A549 (cell line): ENCODE data around the gene SERPIND1. TPM values are rescaled to one million over a fixed set of nuclear protein-coding genes. Genes with fewer than 3 reads are reported as not detected.
"Not testable (repeated sequence)": the region's sequence is repeated elsewhere in the genome, so short reads cannot be mapped to it uniquely, and the experiment has no call there.

ENCODE experiments used
- ATAC-seq, 2 experiments: fragments of 200-7000 bp in 1 of 2; fragments of >200 bp in 1 of 2; cut with Nextera tagmentation in 1 of 2; cut with Tn5 transposase in 1 of 2; 3 replicates each; pipeline versions ENCODE4 v1.8.0 to v1.9.1; 2018 to 2020; ENCODE audit warnings: mild to moderate bottlenecking in 1 of 2, moderate library complexity in 1 of 2
- CTCF ChIA-PET: fragments of 300-600 bp; sonication (Branson Sonifier 250); formaldehyde crosslinking; extraction: SDS; loops from one replicate; lab custom pipeline; 2021; ENCODE audit warnings: antibody characterized with exemption, inconsistent platforms; lab: Yijun Ruan, JAX
- POLR2A ChIA-PET: fragments of 350-600 bp; formaldehyde crosslinking; extraction: SDS; loops from one replicate; lab custom pipeline; 2021; ENCODE audit warnings: antibody characterized with exemption, inconsistent platforms; lab: Yijun Ruan, JAX
- DNase-seq, 2 experiments: peaks; one replicate each; pipeline versions ENCODE4 v3.0.0 to v3.0.0-alpha.2; 2011 to 2016; ENCODE audit warnings: low read depth in 1 of 2, low spot score in 1 of 2
- FAIRE-seq: peaks from 2 replicates; lab custom pipeline; 2011; peaks lifted over from hg19 to GRCh38; lab: Jason Lieb, UNC
- H3K27ac ChIP-seq, 2 experiments: fragments of >200 bp; sonication (Bioruptor Twin); formaldehyde crosslinking; 3 replicates each; pipeline ENCODE4 v1.5.1; 2016 to 2017
- H3K4me1 ChIP-seq: fragments of >200 bp; sonication (Bioruptor Twin); formaldehyde crosslinking; 3 replicates; pipeline ENCODE4 v1.6.1; 2016
- H3K4me2 ChIP-seq: fragments of >200 bp; sonication (Bioruptor Twin); formaldehyde crosslinking; 3 replicates; pipeline ENCODE4 v1.6.1; 2016
- H3K4me3 ChIP-seq: fragments of >200 bp; sonication (Bioruptor Twin); formaldehyde crosslinking; 3 replicates; pipeline ENCODE4 v1.5.1; 2016
- H3K9me3 ChIP-seq: fragments of >200 bp; sonication (Bioruptor Twin); formaldehyde crosslinking; 3 replicates; pipeline ENCODE4 v1.6.1; 2016
- CBX2 ChIP-seq: fragments of 200-600 bp; sonication (generic); IDR thresholded peaks from 2 replicates; pipeline ENCODE4 v1.6.1; 2016; ENCODE audit warnings: low read depth, mild to moderate bottlenecking, borderline replicate concordance
- ELK1 ChIP-seq: fragments of 150-350 bp; IDR thresholded peaks from 2 replicates; pipeline ENCODE4 v1.6.1; 2014; ENCODE audit warnings: low read depth, mild to moderate bottlenecking, low read length
- HOXA7 ChIP-seq: fragments of 250-450 bp; sonication (Bioruptor Pico); IDR thresholded peaks from 2 replicates; pipeline ENCODE4 v1.5.0; 2020; ENCODE audit warnings: mild to moderate bottlenecking, moderate library complexity
- HOXB13 ChIP-seq: fragments of 250-450 bp; sonication (Bioruptor Pico); IDR thresholded peaks from 2 replicates; pipeline ENCODE4 v1.5.0; 2020; ENCODE audit warnings: low read depth, mild to moderate bottlenecking, moderate library complexity
- JUNB ChIP-seq: fragments of >200 bp; sonication (Bioruptor Twin); formaldehyde crosslinking; IDR thresholded peaks from 2 replicates; pipeline ENCODE4 v1.6.1; 2016
- NPAS2 ChIP-seq: fragments of 250-450 bp; sonication (Bioruptor Pico); IDR thresholded peaks from 2 replicates; pipeline ENCODE4 v1.8.0; 2022; ENCODE audit warnings: mild to moderate bottlenecking, moderate library complexity, borderline replicate concordance
- NR3C1 ChIP-seq: fragments of >200 bp; sonication (Bioruptor Twin); formaldehyde crosslinking; IDR thresholded peaks from 3 replicates; pipeline ENCODE4 v1.6.1; 2017
- PHF8 ChIP-seq: fragments of 200-600 bp; sonication (generic); IDR thresholded peaks from 2 replicates; pipeline ENCODE4 v1.6.1; 2016; ENCODE audit warnings: low read depth, mild to moderate bottlenecking, antibody characterized with exemption, moderate library complexity, borderline replicate concordance
- POLR2A ChIP-seq: IDR thresholded peaks from 2 replicates; pipeline ENCODE4 v1.6.1; 2012; ENCODE audit warnings: mild to moderate bottlenecking, low read length
- RCOR1 ChIP-seq: fragments of 150-350 bp; IDR thresholded peaks from 2 replicates; pipeline ENCODE4 v1.6.1; 2014; ENCODE audit warnings: antibody characterized with exemption, low read length, low read depth
- REST ChIP-seq: fragments of 200-600 bp; sonication (generic); IDR thresholded peaks from 2 replicates; pipeline ENCODE4 v1.6.1; 2016; ENCODE audit warnings: antibody characterized with exemption, mild to moderate bottlenecking, moderate library complexity
- RNF2 ChIP-seq: fragments of 200-600 bp; sonication (generic); IDR thresholded peaks from 2 replicates; pipeline ENCODE4 v1.6.1; 2016; ENCODE audit warnings: low read depth, mild to moderate bottlenecking, antibody characterized with exemption, moderate library complexity, borderline replicate concordance
- ZSCAN20 ChIP-seq: fragments of 250-450 bp; sonication (Bioruptor Pico); IDR thresholded peaks from 2 replicates; pipeline ENCODE4 v1.8.0; 2022; ENCODE audit warnings: mild to moderate bottlenecking, moderate library complexity
- WGBS: methylation state at CpG from one replicate; pipeline ENCODE4 v1.1.6; 2017; ENCODE audit errors: missing lambda C conversion rate; 5-methylcytosine and 5-hydroxymethylcytosine counted together
- polyA plus RNA-seq, 4 experiments: library from polyadenylated mRNA; depleted of rRNA in 3 of 4; stranded (reverse); fragments of >200 nt; fragmentation: RNase III in 1 of 4; extraction: RNeasy Plus Mini Kit Qiagen cat#74134 plus additional on column Dnase treatment in 1 of 4; gene quantifications; 2 replicates in 3 of 4; 3 replicates in 1 of 4; pipeline ENCODE4 v1.2.3, GENCODE V29; 2011 to 2017
- TF ChIP-seq, protein P1 (sequence below): fragments of 250-450 bp; sonication (Bioruptor Pico); IDR thresholded peaks from 2 replicates; pipeline ENCODE4 v1.5.0; 2021; ENCODE audit warnings: mild to moderate bottlenecking, moderate library complexity, borderline replicate concordance
- TF ChIP-seq, protein P2 (sequence below): fragments of >200 bp; sonication (Bioruptor Twin); formaldehyde crosslinking; IDR thresholded peaks from 3 replicates; pipeline ENCODE4 v1.6.1; 2016

Gene SERPIND1
- polyA plus RNA-seq, 2 of the 4 experiments (the other 2 are of a cell fraction), result not detected

DNA sequence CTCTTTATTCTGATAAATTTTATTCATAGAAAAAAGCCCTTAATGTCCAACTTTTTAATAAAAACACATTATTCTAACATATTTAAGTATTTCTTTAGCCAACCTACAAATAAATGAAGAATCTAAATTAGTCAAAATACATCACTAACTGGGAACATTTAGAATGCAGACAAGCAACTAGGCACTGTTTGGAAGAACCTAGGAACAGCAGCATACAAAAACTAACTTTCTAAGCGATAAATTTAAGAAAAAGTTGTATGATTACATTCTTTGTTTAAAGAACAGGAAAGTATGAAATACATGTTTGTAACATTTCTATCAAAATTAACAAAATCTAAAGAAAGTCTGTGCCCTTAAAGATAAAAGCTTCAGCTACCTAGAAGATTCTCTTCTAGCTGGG lies 49.4 kb downstream of the SERPIND1 start (continued):
- TF ChIP-seq, protein P1, sequence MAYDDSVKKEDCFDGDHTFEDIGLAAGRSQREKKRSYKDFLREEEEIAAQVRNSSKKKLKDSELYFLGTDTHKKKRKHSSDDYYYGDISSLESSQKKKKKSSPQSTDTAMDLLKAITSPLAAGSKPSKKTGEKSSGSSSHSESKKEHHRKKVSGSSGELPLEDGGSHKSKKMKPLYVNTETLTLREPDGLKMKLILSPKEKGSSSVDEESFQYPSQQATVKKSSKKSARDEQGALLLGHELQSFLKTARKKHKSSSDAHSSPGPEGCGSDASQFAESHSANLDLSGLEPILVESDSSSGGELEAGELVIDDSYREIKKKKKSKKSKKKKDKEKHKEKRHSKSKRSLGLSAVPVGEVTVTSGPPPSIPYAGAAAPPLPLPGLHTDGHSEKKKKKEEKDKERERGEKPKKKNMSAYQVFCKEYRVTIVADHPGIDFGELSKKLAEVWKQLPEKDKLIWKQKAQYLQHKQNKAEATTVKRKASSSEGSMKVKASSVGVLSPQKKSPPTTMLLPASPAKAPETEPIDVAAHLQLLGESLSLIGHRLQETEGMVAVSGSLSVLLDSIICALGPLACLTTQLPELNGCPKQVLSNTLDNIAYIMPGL (CRISPR knock-in tag), result no peak
- TF ChIP-seq JUNB, result no peak
- TF ChIP-seq, all 56 proteins: peak for 0

GRCh38 chr22:20825216-20825615 lies 51.3 kb downstream of the SERPIND1 start:
- WGBS, result 88% methylated on average over 4 of the region's 4 CpGs
- CTCF ChIA-PET, result interaction anchor here (0.6 kb wide), 1 partner anchor 214 kb away, joined by 3 read pairs; no protein-coding TSS in a partner anchor
- H3K9me3 ChIP-seq, ATAC-seq, POLR2A ChIA-PET, DNase-seq, FAIRE-seq, H3K27ac ChIP-seq, H3K4me1 ChIP-seq, H3K4me2 ChIP-seq, H3K4me3 ChIP-seq: not testable (repeated sequence)

- CTCF ChIA-PET, result no interaction called here
- no peak for FAIRE-seq
- Histone ChIP-seq H3K4me2 (no peak overlapping the region), H3K9me3 (no peaks in the 10 kb centered on the region), H3K4me3 (no peak overlapping the region), H3K27ac (no peak overlapping the region), H3K4me1 (no peaks in the 10 kb centered on the region)
- 94% methylated on average over 6 of the region's 6 CpGs for WGBS
- ATAC-seq, result no peak
- POLR2A ChIA-PET, result no interaction called here
- no peak for DNase-seq
- TF ChIP-seq, protein P2, sequence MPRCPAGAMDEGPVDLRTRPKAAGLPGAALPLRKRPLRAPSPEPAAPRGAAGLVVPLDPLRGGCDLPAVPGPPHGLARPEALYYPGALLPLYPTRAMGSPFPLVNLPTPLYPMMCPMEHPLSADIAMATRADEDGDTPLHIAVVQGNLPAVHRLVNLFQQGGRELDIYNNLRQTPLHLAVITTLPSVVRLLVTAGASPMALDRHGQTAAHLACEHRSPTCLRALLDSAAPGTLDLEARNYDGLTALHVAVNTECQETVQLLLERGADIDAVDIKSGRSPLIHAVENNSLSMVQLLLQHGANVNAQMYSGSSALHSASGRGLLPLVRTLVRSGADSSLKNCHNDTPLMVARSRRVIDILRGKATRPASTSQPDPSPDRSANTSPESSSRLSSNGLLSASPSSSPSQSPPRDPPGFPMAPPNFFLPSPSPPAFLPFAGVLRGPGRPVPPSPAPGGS, result no peak
- TF ChIP-seq NR3C1, result no peak
- no peak for TF ChIP-seq CBX2
- TF ChIP-seq REST, result no peak
- TF ChIP-seq RNF2, result no peak
- no peak for TF ChIP-seq PHF8
- no peak for TF ChIP-seq HOXA7
- TF ChIP-seq ELK1, result no peak
- TF ChIP-seq POLR2A, result no peak
- TF ChIP-seq RCOR1, result no peak
- no peak for TF ChIP-seq NPAS2 (CRISPR knock-in tag)
- TF ChIP-seq ZSCAN20, result no peak
- TF ChIP-seq HOXB13 (CRISPR knock-in tag), result no peak
Observed at GRCh38 chr22:20825624-20826023, 51.7 kb downstream of the SERPIND1 start.

- H3K4me3 ChIP-seq, CTCF ChIA-PET, H3K27ac ChIP-seq, ATAC-seq, FAIRE-seq, POLR2A ChIA-PET, H3K4me2 ChIP-seq, H3K9me3 ChIP-seq, H3K4me1 ChIP-seq, DNase-seq: not testable (repeated sequence)
- 83% methylated on average over 5 of the region's 5 CpGs for WGBS
Observed at GRCh38 chr22:20826373-20827152, 52.6 kb downstream of the SERPIND1 start.
